ENCODE measurements around the gene DHH.

DNA sequence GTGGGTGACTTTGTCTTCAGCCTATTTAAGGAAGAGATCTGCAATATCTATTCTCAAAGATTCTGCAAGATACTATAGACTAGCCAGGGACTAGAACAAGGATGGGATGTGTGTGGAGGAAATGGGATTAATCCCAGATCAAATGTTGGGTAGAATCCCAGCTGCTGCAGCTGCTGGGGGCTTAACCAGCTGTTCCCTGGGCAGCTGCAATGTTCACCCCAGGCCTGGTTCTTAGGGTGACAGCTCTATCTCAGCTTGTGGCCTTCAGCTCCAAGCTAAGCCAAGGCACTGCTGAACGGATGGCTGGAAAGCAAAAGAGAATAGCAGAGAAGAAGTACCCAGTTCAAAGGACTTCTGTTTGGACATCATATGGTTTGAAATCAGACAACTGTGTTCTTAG, 14.8 kb downstream of the DHH start:
- TF ChIP-seq EZH2 (IDR thresholded peaks at IDR 0.05), result no peak
- TF ChIP-seq POLR2AphosphoS5 (IDR thresholded peaks at IDR 0.05; ENCODE audit: borderline replicate concordance, low read depth, low read length), result no peak
